SK-N-SH (cell line): ENCODE data around the gene HOXA10.

ENCODE experiments used
- EP300 ChIP-seq, 2 experiments: IDR thresholded peaks; 2 replicates each; pipeline versions ENCODE4 v1.4.0 to v1.6.1; 2012; ENCODE audit warnings: borderline replicate concordance in 1 of 2, low read depth in 1 of 2, low read length in 1 of 2
- EZH2phosphoT487 ChIP-seq: fragments of 200-600 bp; sonication (generic); IDR thresholded peaks from 2 replicates; pipeline ENCODE4 v1.6.1; 2017; ENCODE audit warnings: low read depth, mixed run types, mild to moderate bottlenecking, antibody characterized with exemption, moderate library complexity, borderline replicate concordance
- JUND ChIP-seq: IDR thresholded peaks from 2 replicates; pipeline ENCODE4 v1.4.0; 2012
- MAX ChIP-seq: IDR thresholded peaks from 2 replicates; pipeline ENCODE4 v1.4.0; 2012; ENCODE audit warnings: low read depth
- RAD21 ChIP-seq: IDR thresholded peaks from 2 replicates; pipeline ENCODE4 v1.6.1; 2012; ENCODE audit warnings: mild to moderate bottlenecking, low read length
- RXRA ChIP-seq: IDR thresholded peaks from 2 replicates; pipeline ENCODE4 v1.4.0; 2012; ENCODE audit warnings: low read depth, mild to moderate bottlenecking, borderline replicate concordance
- SMC3 ChIP-seq: IDR thresholded peaks from 2 replicates; pipeline ENCODE4 v1.6.1; 2012; ENCODE audit warnings: low read depth, low read length, improper control_type of control experiment
- TAF1 ChIP-seq: IDR thresholded peaks from 2 replicates; pipeline ENCODE4 v1.6.1; 2012; ENCODE audit warnings: low read depth, mild to moderate bottlenecking, low read length, moderate library complexity, borderline replicate concordance
- TCF12 ChIP-seq: IDR thresholded peaks from 2 replicates; pipeline ENCODE4 v1.4.0; 2012
- TEAD4 ChIP-seq: IDR thresholded peaks from 2 replicates; pipeline ENCODE4 v1.4.0; 2012; ENCODE audit warnings: mild to moderate bottlenecking, borderline replicate concordance; ENCODE audit not compliant: insufficient read depth
- USF1 ChIP-seq: IDR thresholded peaks from 2 replicates; pipeline ENCODE4 v1.4.0; 2012; ENCODE audit warnings: low read depth, borderline replicate concordance
- TF ChIP-seq, protein P1 (sequence below): fragments of 200-600 bp; sonication (generic); IDR thresholded peaks from 2 replicates; pipeline ENCODE4 v1.6.1; 2017; ENCODE audit warnings: antibody characterized with exemption, mild to moderate bottlenecking, moderate library complexity

- TF ChIP-seq RAD21 (no peak), EZH2phosphoT487 (peak; percentile 95), USF1 (peak; percentile 53; the same call in 1 of the 2 replicates), MAX (no peak), RXRA (no peak), JUND (no peak), EP300 (IDR thresholded peaks at IDR 0.05; ENCODE audit: borderline replicate concordance in 1 of 2, low read depth in 1 of 2, low read length in 1 of 2) (no peak), TEAD4 (no peak), TAF1 (no peak), TCF12 (no peak), SMC3 (no peak)
- TF ChIP-seq, protein P1, sequence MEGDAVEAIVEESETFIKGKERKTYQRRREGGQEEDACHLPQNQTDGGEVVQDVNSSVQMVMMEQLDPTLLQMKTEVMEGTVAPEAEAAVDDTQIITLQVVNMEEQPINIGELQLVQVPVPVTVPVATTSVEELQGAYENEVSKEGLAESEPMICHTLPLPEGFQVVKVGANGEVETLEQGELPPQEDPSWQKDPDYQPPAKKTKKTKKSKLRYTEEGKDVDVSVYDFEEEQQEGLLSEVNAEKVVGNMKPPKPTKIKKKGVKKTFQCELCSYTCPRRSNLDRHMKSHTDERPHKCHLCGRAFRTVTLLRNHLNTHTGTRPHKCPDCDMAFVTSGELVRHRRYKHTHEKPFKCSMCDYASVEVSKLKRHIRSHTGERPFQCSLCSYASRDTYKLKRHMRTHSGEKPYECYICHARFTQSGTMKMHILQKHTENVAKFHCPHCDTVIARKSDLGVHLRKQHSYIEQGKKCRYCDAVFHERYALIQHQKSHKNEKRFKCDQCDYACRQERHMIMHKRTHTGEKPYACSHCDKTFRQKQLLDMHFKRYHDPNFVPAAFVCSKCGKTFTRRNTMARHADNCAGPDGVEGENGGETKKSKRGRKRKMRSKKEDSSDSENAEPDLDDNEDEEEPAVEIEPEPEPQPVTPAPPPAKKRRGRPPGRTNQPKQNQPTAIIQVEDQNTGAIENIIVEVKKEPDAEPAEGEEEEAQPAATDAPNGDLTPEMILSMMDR, result no peak
Measured at GRCh38 chr7:27156508-27156898, 17.6 kb downstream of the HOXA10 start, which contains the start of gene HOXA7.
